Uterus (tissue), 2 donors: ENCODE measurements around the gene INTS13.

Source experiments
- CTCF ChIP-seq, 4 experiments: fragments of 200-600 bp in 2 of 4; fragments of 450-650 bp in 2 of 4; sonication (generic) in 2 of 4; IDR thresholded peaks; one replicate each; pipeline ENCODE4 v1.5.1; 2016 to 2019; ENCODE audit warnings: antibody characterized with exemption in 4 of 4, mild to moderate bottlenecking in 2 of 4, moderate library complexity in 1 of 4
- POLR2A ChIP-seq, 2 donors: fragments of 450-650 bp; IDR thresholded peaks; one replicate each; pipeline ENCODE4 v1.6.1; 2016; ENCODE audit warnings: antibody characterized with exemption in 2 of 2, mild to moderate bottlenecking in 1 of 2, moderate library complexity in 1 of 2

- TF ChIP-seq POLR2A (IDR thresholded peaks at IDR 0.05), result no peak
- TF ChIP-seq CTCF (IDR thresholded peaks at IDR 0.05), result no peak
Observed at GRCh38 chr12:26871985-26872384, 65.8 kb downstream of the INTS13 start.
